Posterior cingulate gyrus (tissue), 11 donors: ENCODE data around the gene SLC35E2B.
"Not testable (repeated sequence)": the region's sequence is repeated elsewhere in the genome, so short reads cannot be mapped to it uniquely, and the experiment has no call there.

Source experiments
- DNase-seq, 10 donors: peaks; one replicate each; pipeline versions ENCODE4 v3.0.0 to v3.0.0-alpha.2; 2020 to 2021; ENCODE audit warnings: mixed read lengths in 3 of 10
- intact Hi-C: fragments of 100-400 bp; cut with DNase I; formaldehyde crosslinking; loops from one replicate; pipeline ENCODE4 v1.15.1; 2023

The SLC35E2B gene

GRCh38 chr1:1647567-1648241 lies 44.9 kb downstream of the SLC35E2B start:
- intact Hi-C loops: not testable (repeated sequence)
- peak in 1 of 10 donors; percentile 60 for DNase-seq

GRCh38 chr1:1646326-1646725 lies 46.3 kb downstream of the SLC35E2B start:
- DNase-seq, intact Hi-C loops: not testable (repeated sequence)

- intact Hi-C loops: not testable (repeated sequence)
These were observed 51.7 kb downstream of the SLC35E2B start for GRCh38 chr1:1640711-1641461.

GRCh38 chr1:1640081-1640480 lies 52.5 kb downstream of the SLC35E2B start:
- DNase-seq: peak in 1 of 10 donors; percentile 57
- intact Hi-C loops: not testable (repeated sequence)

More at GRCh38 chr1:1640711-1641461, 51.7 kb downstream of the SLC35E2B start:
- peak in 1 of 10 donors; percentile 32 for DNase-seq

GRCh38 chr1:1639368-1639767 lies 53.2 kb downstream of the SLC35E2B start:
- intact Hi-C loops: not testable (repeated sequence)
- DNase-seq: peak in 1 of 10 donors; percentile 55

GRCh38 chr1:1638528-1638927 lies 54.1 kb downstream of the SLC35E2B start:
- DNase-seq: peak in 4 of 10 donors; percentile 25 to 72 (median 64)
- intact Hi-C loops: not testable (repeated sequence)

GRCh38 chr1:1637479-1637875 lies 55.1 kb downstream of the SLC35E2B start:
- DNase-seq: peak in 2 of 10 donors; percentile 27 to 40
- intact Hi-C loops: not testable (repeated sequence)

GRCh38 chr1:1636621-1637478 lies 55.7 kb downstream of the SLC35E2B start:
- peak in 4 of 10 donors; percentile 20 to 71 (median 45) for DNase-seq
- intact Hi-C loops: not testable (repeated sequence)

GRCh38 chr1:1634613-1635012 lies 58.0 kb downstream of the SLC35E2B start:
- intact Hi-C loops: not testable (repeated sequence)
- DNase-seq: peak in 3 of 10 donors; percentile 57 to 81 (median 75)

GRCh38 chr1:1633409-1633808 lies 59.2 kb downstream of the SLC35E2B start:
- intact Hi-C loops, DNase-seq: not testable (repeated sequence)

GRCh38 chr1:1631782-1632420 lies 60.7 kb downstream of the SLC35E2B start, which contains the start of gene MMP23B:
Gene MMP23B, plus strand, starts transcription at chr1:1632173. Its CDS starts 46 bp downstream, at chr1:1632219.
- intact Hi-C loops: no loop called here
- DNase-seq: peak in 3 of 10 donors; percentile 21 to 81 (median 31)

GRCh38 chr1:1630965-1631781 lies 61.4 kb downstream of the SLC35E2B start:
- DNase-seq: peak in 5 of 10 donors; percentile 34 to 91 (median 74)
- intact Hi-C loops: no loop called here

- intact Hi-C loops: no loop called here
- DNase-seq: peak in 9 of 10 donors; percentile 34 to 96 (median 68)
These were observed 62.2 kb downstream of the SLC35E2B start for GRCh38 chr1:1630191-1630964.

- DNase-seq: peak in 4 of 10 donors; percentile 24 to 76 (median 62)
- intact Hi-C loops: no loop called here
These were observed 63.0 kb downstream of the SLC35E2B start for GRCh38 chr1:1629430-1630190.

GRCh38 chr1:1628754-1629429 lies 63.7 kb downstream of the SLC35E2B start:
- intact Hi-C loops: no loop called here

GRCh38 chr1:1627829-1628753 lies 64.5 kb downstream of the SLC35E2B start:
- intact Hi-C loops: no loop called here
- DNase-seq: peak in 4 of 10 donors; percentile 25 to 80 (median 74)

More at GRCh38 chr1:1628754-1629429, 63.7 kb downstream of the SLC35E2B start:
- DNase-seq: peak in 4 of 10 donors; percentile 21 to 84 (median 64)
